PC-3 (cell line): Measurements from ENCODE around the gene ABL2.

Experiments
- EZH2 ChIP-seq: fragments of 300-600 bp; sonication (generic); IDR thresholded peaks from one replicate; pipeline ENCODE4 v1.6.1; 2017; ENCODE audit warnings: antibody characterized with exemption, mild to moderate bottlenecking, low read length; ENCODE audit not compliant: unreplicated experiment
- EZH2phosphoT487 ChIP-seq: fragments of 300-600 bp; sonication (generic); IDR thresholded peaks from 2 replicates; pipeline ENCODE4 v1.6.1; 2018; ENCODE audit warnings: mild to moderate bottlenecking, antibody characterized with exemption, low read length, borderline replicate concordance
- TF ChIP-seq, protein P1 (sequence below): fragments of 300-600 bp; sonication (generic); conservative IDR thresholded peaks from 2 replicates; pipeline ENCODE4 v1.5.1; 2017; ENCODE audit warnings: antibody characterized with exemption, low read depth, mild to moderate bottlenecking, low read length

DNA sequence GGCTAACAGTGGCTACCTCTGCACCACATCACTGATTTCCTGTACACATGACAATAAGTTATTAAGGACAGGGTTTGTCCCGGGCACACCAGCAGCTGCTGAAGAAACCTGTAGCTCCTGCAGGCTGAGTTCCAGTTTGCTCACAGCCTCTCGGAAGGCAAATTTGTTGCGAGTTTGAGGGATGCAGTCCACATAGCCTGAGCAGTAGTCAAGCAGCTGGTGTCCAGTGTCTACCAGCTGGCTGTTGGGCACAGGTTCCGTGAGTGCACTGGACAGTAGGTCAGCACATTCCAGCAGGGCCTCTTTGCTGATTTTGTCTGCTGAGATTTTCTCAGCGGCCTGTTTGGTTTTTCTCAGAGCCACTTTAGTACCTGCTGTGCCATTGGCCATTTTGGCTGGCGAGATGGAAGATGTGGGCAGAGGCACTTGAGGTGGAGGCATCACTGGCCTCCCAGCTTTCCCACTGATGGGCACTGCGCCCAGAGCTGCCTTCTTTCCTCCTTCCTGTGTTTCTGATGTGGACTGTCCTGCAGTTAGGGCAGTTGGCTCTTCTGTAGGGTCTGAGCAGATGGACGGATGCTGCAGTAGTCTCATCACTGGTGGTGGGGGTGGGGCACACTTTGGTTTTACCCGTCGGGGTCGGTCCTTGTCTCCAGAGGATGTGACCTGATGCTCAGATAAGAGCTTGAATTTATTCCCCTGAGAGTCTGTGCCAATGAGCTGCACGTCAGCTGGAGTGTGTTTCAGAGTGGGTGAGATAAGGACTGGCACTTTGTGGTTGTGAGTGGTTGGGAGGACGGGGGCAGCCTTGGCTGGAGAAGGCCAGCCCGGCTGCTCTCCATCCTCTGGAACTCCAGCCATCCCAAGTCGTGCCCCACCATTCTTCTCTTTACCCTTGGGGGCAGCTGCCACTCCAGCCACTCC is 121.5 kb downstream of the ABL2 start:
- no peak for TF ChIP-seq EZH2phosphoT487
- TF ChIP-seq, protein P1, sequence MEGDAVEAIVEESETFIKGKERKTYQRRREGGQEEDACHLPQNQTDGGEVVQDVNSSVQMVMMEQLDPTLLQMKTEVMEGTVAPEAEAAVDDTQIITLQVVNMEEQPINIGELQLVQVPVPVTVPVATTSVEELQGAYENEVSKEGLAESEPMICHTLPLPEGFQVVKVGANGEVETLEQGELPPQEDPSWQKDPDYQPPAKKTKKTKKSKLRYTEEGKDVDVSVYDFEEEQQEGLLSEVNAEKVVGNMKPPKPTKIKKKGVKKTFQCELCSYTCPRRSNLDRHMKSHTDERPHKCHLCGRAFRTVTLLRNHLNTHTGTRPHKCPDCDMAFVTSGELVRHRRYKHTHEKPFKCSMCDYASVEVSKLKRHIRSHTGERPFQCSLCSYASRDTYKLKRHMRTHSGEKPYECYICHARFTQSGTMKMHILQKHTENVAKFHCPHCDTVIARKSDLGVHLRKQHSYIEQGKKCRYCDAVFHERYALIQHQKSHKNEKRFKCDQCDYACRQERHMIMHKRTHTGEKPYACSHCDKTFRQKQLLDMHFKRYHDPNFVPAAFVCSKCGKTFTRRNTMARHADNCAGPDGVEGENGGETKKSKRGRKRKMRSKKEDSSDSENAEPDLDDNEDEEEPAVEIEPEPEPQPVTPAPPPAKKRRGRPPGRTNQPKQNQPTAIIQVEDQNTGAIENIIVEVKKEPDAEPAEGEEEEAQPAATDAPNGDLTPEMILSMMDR: no peak
- TF ChIP-seq EZH2: no peak
